HCT116 (cell line): Measurements from ENCODE around the gene OPCML. TPM values are rescaled to one million over a fixed set of nuclear protein-coding genes. Genes with fewer than 3 reads are reported as not detected.

Experiments used
- ATAC-seq: fragments of 200-7000 bp; cut with Tn5 transposase; 2 replicates; pipeline ENCODE4 v1.9.1; 2020; ENCODE audit warnings: mild to moderate bottlenecking, moderate library complexity
- BruUV-seq: library from RNA; stranded (reverse); fragments of 400-500 nt; replicated peaks from 2 replicates; lab custom pipeline; 2021; lab: Mats Ljungman, UMichigan
- CTCF ChIA-PET: fragments of 300-600 bp; sonication (Branson Sonifier 250); formaldehyde crosslinking; loops from one replicate; lab custom pipeline; 2021; ENCODE audit warnings: antibody characterized with exemption; lab: Charles Lee
- POLR2A ChIA-PET: fragments of 300-600, 350-600 bp; sonication (Branson Sonifier 250); formaldehyde crosslinking; loops from one replicate; lab custom pipeline; 2021; ENCODE audit warnings: antibody characterized with exemption; lab: Charles Lee
- RAD21 ChIA-PET, 2 experiments: fragments of 300-600 bp; sonication (Branson Sonifier 250); formaldehyde crosslinking; loops; one replicate each; lab custom pipeline; 2023; ENCODE audit warnings: low total read pairs in 2 of 2; ENCODE audit not compliant: uncharacterized antibody in 2 of 2, unreplicated experiment in 2 of 2, low non-redundant PET in 1 of 2; lab: Charles Lee
- DNase-seq: peaks from one replicate; pipeline ENCODE4 v3.0.0-alpha.2; 2010; ENCODE audit warnings: low read depth, low spot score
- H2AFZ ChIP-seq: fragments of 200-600 bp; shearing (Covaris generic), sonication (generic); 2 replicates; pipeline ENCODE4 v1.6.1; 2017; ENCODE audit warnings: low read depth, mixed run types, mixed read lengths, antibody characterized with exemption, low read length; ENCODE audit not compliant: poor library complexity, severe bottlenecking
- H3K27ac ChIP-seq: 2 replicates; pipeline ENCODE4 v1.5.1; 2012; ENCODE audit warnings: low read depth, low read length
- H3K27me3 ChIP-seq: fragments of 200-600 bp; sonication (generic); 2 replicates; pipeline ENCODE4 v1.6.1; 2016; ENCODE audit warnings: mixed run types, low read length, mixed read lengths; ENCODE audit not compliant: insufficient read depth
- H3K36me3 ChIP-seq, 2 experiments: fragments of 200-500 bp in 1 of 2; fragments of 200-600 bp in 1 of 2; sonication (Bioruptor generic) in 1 of 2; sonication (generic) in 1 of 2; 2 replicates each; pipeline versions ENCODE4 v1.5.1 to v1.6.1; 2014 to 2016; ENCODE audit warnings: low read length in 2 of 2, inconsistent platforms in 1 of 2, mixed read lengths in 1 of 2, mixed run types in 1 of 2; ENCODE audit not compliant: insufficient read depth in 2 of 2, control insufficient read depth in 1 of 2
- H3K4me1 ChIP-seq, 2 experiments: fragments of 200-600 bp in 1 of 2; sonication (generic) in 1 of 2; 2 replicates each; pipeline versions ENCODE4 v1.5.1 to v1.6.1; 2012 to 2017; ENCODE audit warnings: low read length in 2 of 2, inconsistent platforms in 1 of 2, mild to moderate bottlenecking in 1 of 2, mixed read lengths in 1 of 2, mixed run types in 1 of 2, moderate library complexity in 1 of 2; ENCODE audit not compliant: insufficient read depth in 2 of 2, control insufficient read depth in 1 of 2
- H3K4me2 ChIP-seq: fragments of 200-600 bp; sonication (generic); 2 replicates; pipeline ENCODE4 v1.6.1; 2017; ENCODE audit warnings: mixed run types, low read length, mixed read lengths
- H3K4me3 ChIP-seq, 2 experiments: fragments of 200-600 bp in 1 of 2; sonication (generic) in 1 of 2; replicated peaks in 1 of 2; 2 replicates each; pipeline ENCODE4 v1.5.1; 2011 to 2016; ENCODE audit warnings: low read length in 2 of 2, control low read depth in 1 of 2, low read depth in 1 of 2, mild to moderate bottlenecking in 1 of 2, mixed read lengths in 1 of 2, mixed run types in 1 of 2
- H3K79me2 ChIP-seq: fragments of 200-600 bp; sonication (generic); 2 replicates; pipeline ENCODE4 v1.6.1; 2017; ENCODE audit warnings: mild to moderate bottlenecking, mixed run types, low read length, moderate library complexity, mixed read lengths; ENCODE audit not compliant: insufficient read depth
- H3K9ac ChIP-seq: fragments of 200-600 bp; sonication (generic); 2 replicates; pipeline ENCODE4 v1.6.1; 2016; ENCODE audit warnings: low read length, mixed read lengths
- H3K9me2 ChIP-seq: fragments of 200-600 bp; sonication (generic), shearing (Covaris generic); 2 replicates; pipeline ENCODE4 v1.6.1; 2017; ENCODE audit warnings: mixed run types, mild to moderate bottlenecking, moderate library complexity; ENCODE audit not compliant: insufficient read depth
- H3K9me3 ChIP-seq, 2 experiments: fragments of 200-500 bp in 1 of 2; fragments of 200-600 bp in 1 of 2; sonication (Bioruptor generic) in 1 of 2; sonication (generic) in 1 of 2; 2 replicates each; pipeline ENCODE4 v1.6.1; 2014 to 2017; ENCODE audit warnings: low read length in 2 of 2, mixed read lengths in 2 of 2, inconsistent platforms in 1 of 2, low read depth in 1 of 2, mild to moderate bottlenecking in 1 of 2, mixed run types in 1 of 2, moderate library complexity in 1 of 2; ENCODE audit not compliant: control insufficient read depth in 1 of 2, insufficient read depth in 1 of 2
- H4K20me1 ChIP-seq: fragments of 200-600 bp; sonication (generic), shearing (Covaris generic); 2 replicates; pipeline ENCODE4 v1.6.1; 2017; ENCODE audit warnings: mixed run types, mild to moderate bottlenecking, moderate library complexity; ENCODE audit not compliant: insufficient read depth
- CBX3 ChIP-seq: IDR thresholded peaks from 2 replicates; pipeline ENCODE4 v1.6.1; 2012; ENCODE audit warnings: low read depth
- CEBPB ChIP-seq: IDR thresholded peaks from 2 replicates; pipeline ENCODE4 v1.6.1; 2012; ENCODE audit warnings: low read depth
- EGR1 ChIP-seq: IDR thresholded peaks from 2 replicates; pipeline ENCODE4 v1.6.1; 2012; ENCODE audit warnings: low read depth
- ELF1 ChIP-seq: IDR thresholded peaks from 2 replicates; pipeline ENCODE4 v1.6.1; 2012; ENCODE audit warnings: low read depth, borderline replicate concordance
- EZH2 ChIP-seq: fragments of 200-600 bp; sonication (generic); IDR thresholded peaks from 2 replicates; pipeline ENCODE4 v1.6.1; 2017; ENCODE audit warnings: antibody characterized with exemption, mixed run types
- JUND ChIP-seq: IDR thresholded peaks from 2 replicates; pipeline ENCODE4 v1.6.1; 2012
- POLR2AphosphoS5 ChIP-seq: IDR thresholded peaks from 2 replicates; pipeline ENCODE4 v1.6.1; 2011; ENCODE audit warnings: mild to moderate bottlenecking, low read depth, low read length, moderate library complexity
- RAD21 ChIP-seq: IDR thresholded peaks from 2 replicates; pipeline ENCODE4 v1.6.1; 2012; ENCODE audit warnings: low read depth, mild to moderate bottlenecking
- SIN3A ChIP-seq: IDR thresholded peaks from 2 replicates; pipeline ENCODE4 v1.6.1; 2012; ENCODE audit warnings: low read depth
- YY1 ChIP-seq: IDR thresholded peaks from 2 replicates; pipeline ENCODE4 v1.6.1; 2011; ENCODE audit warnings: low read length, low read depth, moderate library complexity, mild to moderate bottlenecking; ENCODE audit not compliant: insufficient replicate concordance; ENCODE audit errors: extremely low read depth
- ZFX ChIP-seq: fragments of 450-650 bp; IDR thresholded peaks from 2 replicates; pipeline ENCODE4 v1.6.1; 2017
- ZNF274 ChIP-seq: fragments of 200-500 bp; sonication (Bioruptor generic); IDR thresholded peaks from 2 replicates; pipeline ENCODE4 v1.6.1; 2014; ENCODE audit warnings: mild to moderate bottlenecking, low read depth, low read length, inconsistent platforms
- intact Hi-C: fragments of 100-400 bp; cut with micrococcal nuclease; formaldehyde crosslinking; loops from 2 replicates; pipeline ENCODE4 v1.10.0; 2022
- total RNA-seq: library from RNA; stranded (reverse); gene quantifications from one replicate; pipeline ENCODE4 v1.2.1, GENCODE V29; 2021; ENCODE audit not compliant: unreplicated experiment
- TF ChIP-seq, protein P1 (sequence below), 3 experiments: fragments of 200-600 bp in 1 of 3; sonication (generic) in 1 of 3; IDR thresholded peaks in 2 of 3; conservative IDR thresholded peaks in 1 of 3; 2 replicates each; pipeline ENCODE4 v1.5.1; 2012 to 2017; ENCODE audit warnings: low read depth in 2 of 3, low read length in 2 of 3, antibody characterized with exemption in 1 of 3, borderline replicate concordance in 1 of 3, control low read depth in 1 of 3, mild to moderate bottlenecking in 1 of 3, mixed read lengths in 1 of 3, mixed run types in 1 of 3, moderate library complexity in 1 of 3; ENCODE audit not compliant: insufficient read depth in 1 of 3
- TF ChIP-seq, protein P2 (sequence below): IDR thresholded peaks from 2 replicates; pipeline ENCODE4 v1.6.1; 2012; ENCODE audit warnings: low read depth
- TF ChIP-seq, protein P3 (sequence below): IDR thresholded peaks from 2 replicates; pipeline ENCODE4 v1.6.1; 2012

OPCML gene
- total RNA-seq, 1 experiment from 2014 or later = not detected

DNA sequence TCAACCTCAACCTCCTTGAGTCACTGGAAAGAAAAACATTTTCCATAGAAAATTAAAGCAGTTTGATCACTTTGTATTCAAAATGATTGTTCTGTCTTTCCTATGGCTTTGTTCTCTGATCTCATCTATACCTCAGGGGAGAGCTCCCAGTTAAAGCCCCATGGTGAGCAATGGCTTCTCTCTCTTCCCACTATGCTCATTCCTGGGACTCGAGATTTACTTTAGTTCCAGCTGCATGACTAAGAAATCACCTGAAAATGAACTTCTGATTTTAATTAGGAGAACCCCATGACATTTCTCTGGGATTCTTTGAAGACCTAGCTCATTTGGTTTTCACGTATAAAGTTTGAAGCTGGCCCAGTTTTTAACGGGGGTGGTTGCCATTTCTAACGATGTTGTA lies 921.5 kb downstream of the OPCML start:
- CTCF ChIA-PET = no interaction called here
- Histone ChIP-seq H3K79me2 (no peaks in the 10 kb centered on the region), H3K4me2 (no peak overlapping the region), H3K27me3 (no peaks in the 10 kb centered on the region), H3K36me3 (no peaks in the 10 kb centered on the region), H3K9me2 (no peaks in the 10 kb centered on the region), H3K4me1 (no peaks in the 10 kb centered on the region), H4K20me1 (no peaks in the 10 kb centered on the region), H2AFZ (no peak overlapping the region), H3K9me3 (peaks cover 10 to 12% of the 10 kb centered on the region in 2 experiments; a peak in 3 of 4 replicates), H3K27ac (no peak overlapping the region), H3K4me3 (no peak overlapping the region), H3K9ac (no peak overlapping the region)
- ATAC-seq = no peak
- TF ChIP-seq, protein P1, sequence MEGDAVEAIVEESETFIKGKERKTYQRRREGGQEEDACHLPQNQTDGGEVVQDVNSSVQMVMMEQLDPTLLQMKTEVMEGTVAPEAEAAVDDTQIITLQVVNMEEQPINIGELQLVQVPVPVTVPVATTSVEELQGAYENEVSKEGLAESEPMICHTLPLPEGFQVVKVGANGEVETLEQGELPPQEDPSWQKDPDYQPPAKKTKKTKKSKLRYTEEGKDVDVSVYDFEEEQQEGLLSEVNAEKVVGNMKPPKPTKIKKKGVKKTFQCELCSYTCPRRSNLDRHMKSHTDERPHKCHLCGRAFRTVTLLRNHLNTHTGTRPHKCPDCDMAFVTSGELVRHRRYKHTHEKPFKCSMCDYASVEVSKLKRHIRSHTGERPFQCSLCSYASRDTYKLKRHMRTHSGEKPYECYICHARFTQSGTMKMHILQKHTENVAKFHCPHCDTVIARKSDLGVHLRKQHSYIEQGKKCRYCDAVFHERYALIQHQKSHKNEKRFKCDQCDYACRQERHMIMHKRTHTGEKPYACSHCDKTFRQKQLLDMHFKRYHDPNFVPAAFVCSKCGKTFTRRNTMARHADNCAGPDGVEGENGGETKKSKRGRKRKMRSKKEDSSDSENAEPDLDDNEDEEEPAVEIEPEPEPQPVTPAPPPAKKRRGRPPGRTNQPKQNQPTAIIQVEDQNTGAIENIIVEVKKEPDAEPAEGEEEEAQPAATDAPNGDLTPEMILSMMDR (IDR thresholded peaks at IDR 0.05 in 2 of 3, conservative IDR thresholded peaks at IDR 0.05 in 1 of 3; ENCODE audit: borderline replicate concordance in 1 of 3, insufficient read depth in 1 of 3, low read depth in 2 of 3, low read length in 2 of 3) = no peak
- TF ChIP-seq, protein P2, sequence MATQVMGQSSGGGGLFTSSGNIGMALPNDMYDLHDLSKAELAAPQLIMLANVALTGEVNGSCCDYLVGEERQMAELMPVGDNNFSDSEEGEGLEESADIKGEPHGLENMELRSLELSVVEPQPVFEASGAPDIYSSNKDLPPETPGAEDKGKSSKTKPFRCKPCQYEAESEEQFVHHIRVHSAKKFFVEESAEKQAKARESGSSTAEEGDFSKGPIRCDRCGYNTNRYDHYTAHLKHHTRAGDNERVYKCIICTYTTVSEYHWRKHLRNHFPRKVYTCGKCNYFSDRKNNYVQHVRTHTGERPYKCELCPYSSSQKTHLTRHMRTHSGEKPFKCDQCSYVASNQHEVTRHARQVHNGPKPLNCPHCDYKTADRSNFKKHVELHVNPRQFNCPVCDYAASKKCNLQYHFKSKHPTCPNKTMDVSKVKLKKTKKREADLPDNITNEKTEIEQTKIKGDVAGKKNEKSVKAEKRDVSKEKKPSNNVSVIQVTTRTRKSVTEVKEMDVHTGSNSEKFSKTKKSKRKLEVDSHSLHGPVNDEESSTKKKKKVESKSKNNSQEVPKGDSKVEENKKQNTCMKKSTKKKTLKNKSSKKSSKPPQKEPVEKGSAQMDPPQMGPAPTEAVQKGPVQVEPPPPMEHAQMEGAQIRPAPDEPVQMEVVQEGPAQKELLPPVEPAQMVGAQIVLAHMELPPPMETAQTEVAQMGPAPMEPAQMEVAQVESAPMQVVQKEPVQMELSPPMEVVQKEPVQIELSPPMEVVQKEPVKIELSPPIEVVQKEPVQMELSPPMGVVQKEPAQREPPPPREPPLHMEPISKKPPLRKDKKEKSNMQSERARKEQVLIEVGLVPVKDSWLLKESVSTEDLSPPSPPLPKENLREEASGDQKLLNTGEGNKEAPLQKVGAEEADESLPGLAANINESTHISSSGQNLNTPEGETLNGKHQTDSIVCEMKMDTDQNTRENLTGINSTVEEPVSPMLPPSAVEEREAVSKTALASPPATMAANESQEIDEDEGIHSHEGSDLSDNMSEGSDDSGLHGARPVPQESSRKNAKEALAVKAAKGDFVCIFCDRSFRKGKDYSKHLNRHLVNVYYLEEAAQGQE = no peak
- TF ChIP-seq CBX3 (no peak), RAD21 (no peak), JUND (no peak), YY1 (no peak), EZH2 (no peak), CEBPB (no peak), POLR2AphosphoS5 (no peak), SIN3A (no peak), ZFX (no peak), EGR1 (no peak), ZNF274 (no peak), ELF1 (no peak)
- TF ChIP-seq, protein P3, sequence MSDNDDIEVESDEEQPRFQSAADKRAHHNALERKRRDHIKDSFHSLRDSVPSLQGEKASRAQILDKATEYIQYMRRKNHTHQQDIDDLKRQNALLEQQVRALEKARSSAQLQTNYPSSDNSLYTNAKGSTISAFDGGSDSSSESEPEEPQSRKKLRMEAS = no peak
- no TSS peak for BruUV-seq
- RAD21 ChIA-PET = no interaction called here
- DNase-seq = no peak
- intact Hi-C loops = no loop called here
- POLR2A ChIA-PET = no interaction called here
